Epithelial cell of esophagus (primary cell): ENCODE data around the gene GREM1.
A peak's percentile ranks its signal among the peaks of the same experiment; 100 is the strongest.

Experiments
- DNase-seq: peaks from one replicate; pipeline ENCODE4 v3.0.0; 2010; ENCODE audit warnings: low read depth
- H3K4me3 ChIP-seq: 2 replicates; pipeline ENCODE4 v1.5.1; 2011; ENCODE audit warnings: mild to moderate bottlenecking, low read length, control low read depth
- TF ChIP-seq, protein P1 (sequence below): IDR thresholded peaks from 2 replicates; pipeline ENCODE4 v1.5.1; 2011; ENCODE audit warnings: low read depth, mild to moderate bottlenecking, low read length, control low read depth, inconsistent platforms; ENCODE audit not compliant: insufficient read depth; ENCODE audit errors: missing control alignments

GREM1 gene

DNA sequence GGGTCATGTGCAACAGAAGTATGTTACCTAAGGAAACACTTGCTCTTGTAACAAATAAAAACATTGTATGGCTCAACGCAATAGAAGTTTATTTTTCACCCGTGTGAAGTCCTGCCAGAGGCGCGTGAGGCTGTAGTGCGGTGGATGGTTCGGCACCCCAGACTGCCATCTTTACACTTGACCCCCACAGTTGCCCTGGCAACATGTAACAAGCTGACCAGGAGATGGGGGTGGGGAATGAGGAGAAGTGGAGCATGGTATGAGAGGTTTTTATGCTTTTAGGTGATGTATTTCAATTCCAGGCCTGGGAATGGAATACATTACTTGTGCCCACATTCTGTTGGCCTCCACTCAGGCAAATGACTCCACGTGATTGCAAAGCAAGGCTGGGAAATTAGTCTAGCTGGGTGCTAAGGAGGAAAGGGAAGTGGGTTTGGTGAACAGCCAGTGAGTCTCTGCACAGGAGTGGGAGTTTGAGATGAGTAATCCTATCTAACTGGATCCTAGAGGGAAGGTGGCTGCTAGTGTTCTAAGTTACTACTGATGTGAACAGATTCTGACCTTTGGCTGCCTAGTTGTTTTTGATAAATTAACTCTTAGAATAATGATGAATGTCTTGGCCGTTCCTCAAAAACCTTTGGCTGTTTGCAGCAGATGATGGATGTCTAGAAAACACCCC lies 33.8 kb upstream of the GREM1 start:
- DNase-seq, result peak; percentile 92
- TF ChIP-seq, protein P1, sequence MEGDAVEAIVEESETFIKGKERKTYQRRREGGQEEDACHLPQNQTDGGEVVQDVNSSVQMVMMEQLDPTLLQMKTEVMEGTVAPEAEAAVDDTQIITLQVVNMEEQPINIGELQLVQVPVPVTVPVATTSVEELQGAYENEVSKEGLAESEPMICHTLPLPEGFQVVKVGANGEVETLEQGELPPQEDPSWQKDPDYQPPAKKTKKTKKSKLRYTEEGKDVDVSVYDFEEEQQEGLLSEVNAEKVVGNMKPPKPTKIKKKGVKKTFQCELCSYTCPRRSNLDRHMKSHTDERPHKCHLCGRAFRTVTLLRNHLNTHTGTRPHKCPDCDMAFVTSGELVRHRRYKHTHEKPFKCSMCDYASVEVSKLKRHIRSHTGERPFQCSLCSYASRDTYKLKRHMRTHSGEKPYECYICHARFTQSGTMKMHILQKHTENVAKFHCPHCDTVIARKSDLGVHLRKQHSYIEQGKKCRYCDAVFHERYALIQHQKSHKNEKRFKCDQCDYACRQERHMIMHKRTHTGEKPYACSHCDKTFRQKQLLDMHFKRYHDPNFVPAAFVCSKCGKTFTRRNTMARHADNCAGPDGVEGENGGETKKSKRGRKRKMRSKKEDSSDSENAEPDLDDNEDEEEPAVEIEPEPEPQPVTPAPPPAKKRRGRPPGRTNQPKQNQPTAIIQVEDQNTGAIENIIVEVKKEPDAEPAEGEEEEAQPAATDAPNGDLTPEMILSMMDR, result no peak
- no peak overlapping the region for H3K4me3 ChIP-seq

DNA sequence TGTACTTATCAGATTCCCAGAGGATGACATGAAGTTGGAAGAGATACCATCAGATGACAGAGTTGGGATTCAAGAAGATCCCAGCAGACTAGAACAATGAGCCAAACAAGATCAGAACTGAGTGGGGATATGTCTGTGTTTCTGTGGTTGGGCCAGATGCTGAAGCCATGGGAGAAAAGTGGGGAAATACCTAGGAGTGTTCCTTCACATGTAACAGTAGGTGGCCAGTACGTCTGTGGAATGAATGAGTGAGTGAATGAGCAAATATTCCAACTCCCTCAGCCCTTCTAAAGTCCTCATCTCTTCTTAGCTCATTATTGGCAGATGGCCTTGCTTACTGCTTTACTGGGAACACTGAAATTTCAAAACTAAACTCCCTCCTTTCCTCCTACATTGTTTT lies 32.2 kb upstream of the GREM1 start:
- TF ChIP-seq, protein P1, result no peak
- no peak overlapping the region for H3K4me3 ChIP-seq
- DNase-seq, result peak; percentile 35

DNA sequence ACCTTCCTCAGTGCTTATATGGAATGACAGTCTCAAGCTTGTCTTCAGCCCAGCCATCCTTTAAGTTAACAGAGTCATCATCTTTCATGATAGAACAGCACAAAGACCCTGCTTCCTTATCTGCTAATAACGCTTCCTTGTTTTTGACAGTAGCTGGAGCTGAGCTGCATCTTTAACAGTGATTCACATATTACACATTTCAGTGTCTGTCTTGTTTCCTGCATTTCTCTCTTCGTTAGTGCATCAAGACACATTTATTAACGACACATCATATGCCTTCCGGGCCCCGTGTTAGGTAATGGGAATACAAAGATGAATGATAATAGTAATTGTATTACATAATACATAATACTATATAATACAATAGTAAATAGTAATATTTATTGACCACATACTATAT lies 30.2 kb upstream of the GREM1 start:
- H3K4me3 ChIP-seq, result no peak overlapping the region
- TF ChIP-seq, protein P1, result no peak
- DNase-seq, result peak; percentile 97

DNA sequence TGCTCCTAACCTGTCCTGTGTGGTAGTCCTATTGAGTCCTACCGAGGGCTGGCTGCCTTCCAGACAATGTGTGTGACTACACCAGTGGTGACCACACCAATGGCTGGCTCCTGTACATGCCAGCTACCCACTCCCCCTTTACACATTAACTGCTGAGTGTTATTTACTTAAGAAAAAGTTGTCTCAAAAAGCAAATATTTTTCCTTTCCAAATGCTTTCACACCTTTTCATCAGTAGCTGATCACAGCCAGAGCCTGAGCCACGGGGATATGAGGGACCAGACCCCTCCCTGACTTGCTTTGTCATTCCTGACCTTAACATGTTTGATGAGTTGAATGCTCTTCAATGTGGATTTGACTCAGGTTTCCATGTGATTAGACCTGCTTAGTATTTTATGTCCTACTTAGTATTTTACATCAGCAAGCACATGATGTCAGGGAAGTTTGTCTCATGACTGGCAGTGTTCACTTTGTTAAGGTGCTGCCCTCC lies 29.6 kb upstream of the GREM1 start:
- TF ChIP-seq, protein P1, result no peak
- DNase-seq, result peak; percentile 86
- no peak overlapping the region for H3K4me3 ChIP-seq

DNA sequence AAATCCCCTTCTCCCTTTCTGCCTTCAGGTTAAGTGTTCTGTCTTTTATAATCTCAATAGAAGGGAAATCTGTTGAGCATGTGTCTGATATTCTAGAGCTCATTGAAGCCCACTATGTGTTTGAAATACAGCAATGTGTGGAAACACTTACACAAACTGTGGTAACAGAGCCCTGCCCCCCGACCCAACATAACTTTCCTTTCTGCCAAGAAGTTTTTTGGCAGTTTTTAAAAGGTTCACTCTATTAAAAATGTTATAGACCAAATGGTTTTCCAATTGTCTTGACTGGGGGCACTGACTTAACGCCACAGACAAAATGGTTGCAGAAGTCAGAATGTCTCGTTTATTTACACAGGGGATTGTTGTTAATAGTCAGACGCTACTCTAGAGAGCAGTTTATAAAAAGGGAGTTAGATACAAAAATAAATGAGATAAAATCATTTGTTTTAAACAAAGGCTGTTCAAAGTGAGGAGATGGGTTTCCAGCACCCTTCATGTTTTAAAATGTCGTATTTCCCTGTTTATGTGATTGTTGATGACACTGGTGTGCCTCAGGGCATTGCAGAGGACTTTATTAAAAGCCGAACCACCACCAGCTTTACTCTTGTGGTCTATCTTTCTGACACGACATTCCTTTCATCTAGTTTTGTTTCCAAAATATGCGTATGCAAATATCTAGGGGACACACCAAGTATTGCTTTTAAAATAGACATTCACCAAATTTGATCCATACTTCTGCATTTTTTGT lies 26.7 kb upstream of the GREM1 start:
- TF ChIP-seq, protein P1, result no peak
- H3K4me3 ChIP-seq, result no peak overlapping the region
- no peak for DNase-seq

DNA sequence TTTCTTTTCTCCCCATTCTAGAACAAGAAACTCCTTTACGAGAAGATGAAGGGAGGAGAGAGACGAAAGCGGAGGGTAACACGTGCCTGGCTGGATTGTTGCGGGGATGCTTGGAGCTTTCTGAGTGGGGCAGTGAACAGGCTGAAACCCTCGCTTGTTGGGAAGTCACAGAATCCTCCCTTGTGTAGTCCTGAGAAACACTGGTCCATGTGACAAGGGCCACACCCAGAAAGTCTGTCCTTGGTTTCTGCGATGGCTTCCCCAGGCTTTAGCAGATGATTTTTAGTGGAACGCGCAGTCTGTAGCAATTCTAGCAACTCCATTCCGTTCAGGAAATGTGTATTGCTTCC lies 26.1 kb upstream of the GREM1 start:
- TF ChIP-seq, protein P1, result no peak
- DNase-seq, result no peak

More for the DNA sequence above, 26.1 kb upstream of the GREM1 start:
- H3K4me3 ChIP-seq, result no peak overlapping the region
